Amniotic stem cell (primary cell): ENCODE results near the gene CFC1B.
"Not testable (repeated sequence)": the region's sequence is repeated elsewhere in the genome, so short reads cannot be mapped to it uniquely, and the experiment has no call there.

Experiments used
- DNase-seq: peaks from one replicate; lab custom pipeline; 2025; lab: John Stamatoyannopoulos, UW

Gene CFC1B

GRCh38 chr2:130566165-130566564 is 45.1 kb downstream of the CFC1B start:
- DNase-seq, result not testable (repeated sequence)

DNA sequence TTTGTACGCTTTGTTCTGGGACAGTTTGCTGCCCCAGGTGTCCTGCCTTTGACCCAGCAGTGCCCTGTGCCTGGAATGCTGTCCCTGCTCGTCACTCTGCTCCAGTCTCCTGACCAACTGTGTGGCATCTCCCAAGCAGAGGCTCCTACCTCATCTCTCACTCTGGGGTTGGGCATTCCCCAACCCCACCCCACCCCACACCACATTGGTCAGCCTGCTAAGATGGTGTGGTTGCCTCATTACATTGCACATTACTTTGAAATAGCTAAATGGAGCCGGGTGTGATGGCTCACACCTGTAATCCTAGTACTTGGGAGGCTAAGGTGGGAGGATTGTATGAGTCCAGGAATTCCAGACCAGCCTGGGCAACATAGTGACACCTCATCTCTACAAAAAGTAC is 50.9 kb downstream of the CFC1B start:
- DNase-seq, result not testable (repeated sequence)

DNA sequence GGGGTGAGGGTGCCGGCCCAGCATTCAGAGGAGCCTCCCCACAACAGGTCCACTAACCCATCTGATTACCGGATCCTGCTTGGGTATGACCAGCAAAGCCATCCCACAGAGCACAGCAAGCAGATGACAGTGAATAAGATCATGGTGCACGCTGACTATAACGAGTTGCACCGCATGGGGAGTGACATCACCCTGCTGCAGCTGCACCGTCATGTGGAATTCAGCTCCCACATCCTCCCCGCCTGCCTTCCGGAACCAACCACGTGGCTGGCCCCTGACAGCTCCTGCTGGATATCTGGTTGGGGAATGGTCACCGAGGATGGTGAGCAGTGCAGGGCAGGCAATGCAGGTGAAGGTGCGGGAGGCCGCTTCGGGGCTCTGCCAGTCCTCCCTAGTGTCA is 53.2 kb downstream of the CFC1B start:
- not testable (repeated sequence) for DNase-seq

- not testable (repeated sequence) for DNase-seq
Measured at GRCh38 chr2:130576209-130576784, 55.3 kb downstream of the CFC1B start.

GRCh38 chr2:130577559-130577958 is 56.5 kb downstream of the CFC1B start:
- DNase-seq, result not testable (repeated sequence)
